GM19238 (cell line): ENCODE results near the gene SCRG1.

Experiments
- DNase-seq: peaks from one replicate; pipeline ENCODE4 v3.0.0; 2011; ENCODE audit warnings: low spot score; ENCODE audit not compliant: insufficient read length

Gene SCRG1

GRCh38 chr4:173398779-173399415 lies at the start of gene SCRG1:
SCRG1 (minus strand) TSS chr4:173399116; CDS start chr4:173391414, 7,702 bp downstream.
- DNase-seq, result no peak

- DNase-seq, result no peak
These were observed 49.2 kb upstream of the SCRG1 start for GRCh38 chr4:173448103-173448502.

- peak; percentile 5 for DNase-seq
These were observed 47.5 kb upstream of the SCRG1 start for GRCh38 chr4:173446416-173446815.

GRCh38 chr4:173443121-173443520 lies 44.2 kb upstream of the SCRG1 start:
- DNase-seq, result no peak

GRCh38 chr4:173442223-173442932 lies 43.5 kb upstream of the SCRG1 start:
- no peak for DNase-seq

- no peak for DNase-seq
These were observed 42.0 kb upstream of the SCRG1 start for GRCh38 chr4:173440888-173441287.

GRCh38 chr4:173436771-173437265 lies 37.9 kb upstream of the SCRG1 start:
- DNase-seq, result no peak

GRCh38 chr4:173436149-173436579 lies 37.2 kb upstream of the SCRG1 start:
- DNase-seq, result no peak

GRCh38 chr4:173434231-173434630 lies 35.3 kb upstream of the SCRG1 start:
- DNase-seq, result no peak

GRCh38 chr4:173433447-173433846 lies 34.5 kb upstream of the SCRG1 start:
- DNase-seq, result no peak

GRCh38 chr4:173432430-173432829 lies 33.5 kb upstream of the SCRG1 start:
- no peak for DNase-seq

- DNase-seq, result no peak
These were observed 27.1 kb upstream of the SCRG1 start for GRCh38 chr4:173426064-173426463.

- DNase-seq, result no peak
These were observed 26.2 kb upstream of the SCRG1 start for GRCh38 chr4:173424899-173425805.

- no peak for DNase-seq
These were observed 21.9 kb upstream of the SCRG1 start for GRCh38 chr4:173420801-173421200.

- DNase-seq, result no peak
These were observed 21.4 kb upstream of the SCRG1 start for GRCh38 chr4:173420324-173420752.

GRCh38 chr4:173418639-173419038 lies 19.7 kb upstream of the SCRG1 start:
- DNase-seq, result no peak

GRCh38 chr4:173417833-173418232 lies 18.9 kb upstream of the SCRG1 start:
- no peak for DNase-seq

- no peak for DNase-seq
These were observed 17.2 kb upstream of the SCRG1 start for GRCh38 chr4:173415885-173416653.

GRCh38 chr4:173415092-173415491 lies 16.2 kb upstream of the SCRG1 start:
- DNase-seq, result no peak

GRCh38 chr4:173414456-173414855 lies 15.5 kb upstream of the SCRG1 start:
- DNase-seq, result no peak

GRCh38 chr4:173413036-173413435 lies 14.1 kb upstream of the SCRG1 start:
- no peak for DNase-seq
